GM06990 (cell line): ENCODE data around the gene XPNPEP3.

Source experiments
- DNase-seq: peaks from one replicate; pipeline ENCODE4 v3.0.0-alpha.2; 2011; ENCODE audit not compliant: insufficient read length; ENCODE audit errors: extremely low read depth
- H3K27me3 ChIP-seq: replicated peaks from 2 replicates; pipeline ENCODE4 v1.6.0; 2011; ENCODE audit warnings: low read length; ENCODE audit not compliant: control insufficient read depth, insufficient read depth
- H3K36me3 ChIP-seq: 2 replicates; pipeline ENCODE4 v1.5.1; 2011; ENCODE audit warnings: low read length; ENCODE audit not compliant: control insufficient read depth, insufficient read depth
- H3K4me3 ChIP-seq: replicated peaks from 2 replicates; pipeline ENCODE4 v1.5.1; 2011; ENCODE audit warnings: low read depth, mild to moderate bottlenecking, control low read depth, low read length
- CTCF ChIP-seq: IDR thresholded peaks from 2 replicates; pipeline ENCODE4 v1.5.1; 2011; ENCODE audit warnings: low read length, control low read depth, mild to moderate bottlenecking, inconsistent platforms; ENCODE audit not compliant: insufficient read depth, poor library complexity, severe bottlenecking

XPNPEP3 gene

GRCh38 chr22:40856513-40857308 lies at the start of gene XPNPEP3, which contains the start of gene ST13:
TSS of gene XPNPEP3 (plus strand) at chr22:40857148. CDS start at chr22:40857182, 34 bp downstream.
TSS of gene ST13 (minus strand) at chr22:40856639. CDS start at chr22:40856540, 99 bp downstream.
- Histone ChIP-seq H3K36me3 (no peaks in the 10 kb centered on the region; the same call in none of the 2 replicates), H3K27me3 (no peaks in the 10 kb centered on the region), H3K4me3 (peak within 1 kb of the TSS; percentile 99)
- peak; percentile 38 for TF ChIP-seq CTCF
- peak; percentile 96 for DNase-seq

- no peak for DNase-seq
- Histone ChIP-seq H3K36me3 (0 out of 2 replicates have a peak, but pooled peaks cover 2% of the 10 kb centered on the region), H3K4me3 (no peak overlapping the region), H3K27me3 (no peaks in the 10 kb centered on the region)
- TF ChIP-seq CTCF, result no peak
Observed at GRCh38 chr22:40808018-40808841, 48.7 kb upstream of the XPNPEP3 start.

GRCh38 chr22:40813912-40814315 lies 43.0 kb upstream of the XPNPEP3 start:
- Histone ChIP-seq H3K4me3 (no peak overlapping the region), H3K36me3 (peaks cover 6% of the 10 kb centered on the region), H3K27me3 (no peaks in the 10 kb centered on the region)
- TF ChIP-seq CTCF, result no peak
- DNase-seq, result no peak

GRCh38 chr22:40817737-40818136 lies 39.2 kb upstream of the XPNPEP3 start:
- DNase-seq, result peak; percentile 18
- Histone ChIP-seq H3K27me3 (no peaks in the 10 kb centered on the region), H3K36me3 (peaks cover 4% of the 10 kb centered on the region), H3K4me3 (peak overlapping the region; percentile 84)
- no peak for TF ChIP-seq CTCF

GRCh38 chr22:40818192-40818746 lies 38.7 kb upstream of the XPNPEP3 start:
- H3K27me3 ChIP-seq, result no peaks in the 10 kb centered on the region
- peak overlapping the region; percentile 84 for H3K4me3 ChIP-seq
- no peak for TF ChIP-seq CTCF
- H3K36me3 ChIP-seq, result peaks cover 4% of the 10 kb centered on the region
- no peak for DNase-seq
